IPS-18a (cell line): ENCODE results near the gene GPC6.

Experiments
- H3K27ac ChIP-seq: one replicate; pipeline ENCODE4 v1.5.1; 2013; ENCODE audit warnings: low read length
- H3K27me3 ChIP-seq: one replicate; pipeline ENCODE4 v1.6.1; 2013; ENCODE audit warnings: mild to moderate bottlenecking, low read length; ENCODE audit not compliant: control insufficient read depth, insufficient read depth
- H3K36me3 ChIP-seq: one replicate; pipeline ENCODE4 v1.6.1; 2013; ENCODE audit warnings: low read depth, low read length; ENCODE audit not compliant: control insufficient read depth
- H3K4me1 ChIP-seq: one replicate; pipeline ENCODE4 v1.6.1; 2013; ENCODE audit warnings: low read depth, low read length; ENCODE audit not compliant: control insufficient read depth
- H3K4me3 ChIP-seq: one replicate; pipeline ENCODE4 v1.5.1; 2013; ENCODE audit warnings: low read length
- H3K9ac ChIP-seq: one replicate; pipeline ENCODE4 v1.6.1; 2013; ENCODE audit warnings: mild to moderate bottlenecking, low read length, moderate library complexity
- H3K9me3 ChIP-seq: one replicate; pipeline ENCODE4 v1.6.1; 2013; ENCODE audit warnings: low read depth, low read length; ENCODE audit not compliant: control insufficient read depth

Gene GPC6

DNA sequence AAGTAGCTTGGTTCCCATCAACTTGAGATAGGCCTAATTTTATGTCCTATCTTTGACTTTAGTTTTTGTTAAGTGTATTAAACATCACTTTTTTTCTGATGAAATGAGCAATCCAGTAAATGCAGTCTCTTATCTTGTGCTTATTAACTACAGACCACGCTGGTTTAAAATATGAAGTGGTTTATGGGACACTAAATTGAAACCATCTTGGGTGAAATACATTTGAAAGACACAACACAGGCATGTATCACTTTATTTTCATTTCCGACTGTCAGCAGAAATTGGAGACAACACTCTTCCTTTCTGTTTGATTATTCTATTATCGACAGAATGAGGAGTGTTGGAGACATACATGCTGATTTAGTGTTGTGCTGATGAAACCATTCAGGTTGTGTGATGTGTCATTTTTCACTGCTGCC, 447.7 kb downstream of the GPC6 start:
- H3K27me3 ChIP-seq: no peaks in the 10 kb centered on the region
- no peak overlapping the region for H3K9ac ChIP-seq
- H3K36me3 ChIP-seq: no peaks in the 10 kb centered on the region
- no peak overlapping the region for H3K27ac ChIP-seq
- H3K9me3 ChIP-seq: no peaks in the 10 kb centered on the region
- H3K4me1 ChIP-seq: no peaks in the 10 kb centered on the region
- no peak overlapping the region for H3K4me3 ChIP-seq

DNA sequence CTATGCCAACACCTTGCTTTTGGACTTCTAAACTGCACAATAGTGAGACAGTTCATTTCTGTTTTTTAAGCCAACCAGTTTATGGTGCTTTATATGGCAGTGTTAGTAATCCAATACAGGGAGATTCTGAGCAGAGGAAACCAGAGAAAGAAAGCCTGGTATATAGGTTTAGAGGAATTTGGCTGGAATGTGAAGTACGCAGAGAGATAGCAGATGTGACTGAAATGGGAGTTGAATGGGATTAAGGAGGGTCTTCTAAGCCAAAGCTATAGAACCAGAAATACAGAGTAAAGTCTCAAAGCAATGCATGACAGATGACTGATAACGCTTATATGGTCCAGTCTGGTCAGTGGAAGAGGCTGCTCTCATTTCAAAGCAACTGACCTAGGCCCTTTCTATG, 453.7 kb downstream of the GPC6 start:
- H3K36me3 ChIP-seq: no peaks in the 10 kb centered on the region
- H3K4me1 ChIP-seq: no peaks in the 10 kb centered on the region
- H3K27ac ChIP-seq: no peak overlapping the region
- no peak overlapping the region for H3K9ac ChIP-seq
- no peaks in the 10 kb centered on the region for H3K27me3 ChIP-seq
- no peak overlapping the region for H3K4me3 ChIP-seq
- no peaks in the 10 kb centered on the region for H3K9me3 ChIP-seq

DNA sequence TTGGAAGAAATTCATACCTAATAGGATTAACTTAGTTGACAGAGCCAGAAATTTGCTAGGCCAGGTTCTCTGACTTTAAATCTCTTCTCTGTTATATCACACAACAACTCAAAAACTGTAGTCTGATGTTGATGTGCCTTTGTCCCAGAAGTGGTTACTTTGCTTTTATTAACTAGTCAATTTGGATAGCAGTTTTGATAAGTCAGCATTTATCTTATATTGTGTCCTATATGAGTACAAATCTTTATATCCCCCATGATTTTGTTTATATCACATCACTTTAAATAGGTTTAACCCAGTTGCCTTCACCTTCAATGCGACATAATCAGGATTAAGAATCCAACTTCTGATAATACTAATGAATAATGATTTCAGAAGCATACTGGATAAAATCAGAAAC, 459.3 kb downstream of the GPC6 start:
- no peaks in the 10 kb centered on the region for H3K36me3 ChIP-seq
- no peak overlapping the region for H3K9ac ChIP-seq
- H3K27ac ChIP-seq: no peak overlapping the region
- H3K27me3 ChIP-seq: no peaks in the 10 kb centered on the region
- H3K9me3 ChIP-seq: no peaks in the 10 kb centered on the region
- no peak overlapping the region for H3K4me3 ChIP-seq
- no peaks in the 10 kb centered on the region for H3K4me1 ChIP-seq

DNA sequence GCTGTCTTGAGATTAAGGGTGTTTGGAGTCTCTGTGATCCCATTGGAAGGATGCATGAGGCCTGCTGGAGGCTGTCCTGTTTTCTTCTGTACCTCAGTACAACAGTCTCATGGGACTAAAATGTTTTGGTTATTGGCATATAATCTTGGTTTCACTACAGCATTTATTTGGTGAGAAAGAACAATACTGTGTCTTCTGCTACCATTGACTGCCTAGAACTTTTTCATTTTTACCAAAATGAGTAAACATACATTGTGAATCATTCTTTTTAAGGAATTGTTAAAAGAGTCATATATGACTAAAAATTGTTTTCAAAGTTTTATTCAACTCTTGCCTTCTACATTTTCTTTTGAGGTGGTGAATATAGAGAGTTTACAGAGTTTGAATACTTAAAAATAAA, 459.8 kb downstream of the GPC6 start:
- Histone ChIP-seq H3K4me1 (no peaks in the 10 kb centered on the region), H3K4me3 (no peak overlapping the region), H3K36me3 (no peaks in the 10 kb centered on the region), H3K27me3 (no peaks in the 10 kb centered on the region), H3K9me3 (no peaks in the 10 kb centered on the region), H3K27ac (no peak overlapping the region), H3K9ac (no peak overlapping the region)

DNA sequence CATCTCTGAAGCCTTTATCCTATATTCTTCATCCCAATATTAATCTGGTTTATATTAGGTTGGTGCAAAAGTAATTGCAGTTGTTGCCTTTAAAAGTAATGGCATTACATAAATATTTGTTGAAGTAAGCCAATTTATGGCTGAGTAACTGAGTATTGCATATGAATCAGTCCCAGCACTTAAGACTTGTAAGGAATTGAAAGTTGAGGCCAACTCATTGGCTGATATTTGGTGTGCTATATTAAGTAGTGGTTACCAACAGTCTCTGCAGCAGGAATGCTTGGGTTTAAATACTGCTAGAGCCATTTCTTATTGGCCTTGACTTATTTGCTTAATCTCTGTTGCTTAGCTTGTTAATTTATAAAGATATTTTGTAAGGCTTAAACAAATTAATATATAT, 460.7 kb downstream of the GPC6 start:
- Histone ChIP-seq H3K36me3 (no peaks in the 10 kb centered on the region), H3K9ac (no peak overlapping the region), H3K9me3 (no peaks in the 10 kb centered on the region), H3K4me3 (no peak overlapping the region), H3K27ac (no peak overlapping the region), H3K27me3 (no peaks in the 10 kb centered on the region), H3K4me1 (no peaks in the 10 kb centered on the region)

DNA sequence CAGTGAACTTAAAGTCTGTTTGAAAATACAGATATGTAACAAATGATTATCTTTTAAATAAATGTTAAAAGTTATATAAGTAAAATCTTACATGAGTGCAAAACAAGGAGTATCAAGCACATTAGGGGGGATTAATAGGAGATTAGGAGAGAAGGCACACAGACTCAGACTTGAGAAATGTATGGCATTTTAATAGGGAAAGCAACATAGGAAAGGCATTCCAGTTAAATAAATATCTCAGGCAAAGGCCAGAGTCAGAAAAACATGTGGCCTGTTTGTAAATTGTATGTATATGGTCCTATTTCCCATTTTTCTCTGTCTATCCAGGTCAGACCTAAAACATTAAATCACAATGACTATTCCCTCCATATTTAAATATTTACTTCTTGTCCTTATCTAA, 462.7 kb downstream of the GPC6 start:
- Histone ChIP-seq H3K27ac (no peak overlapping the region), H3K4me1 (no peaks in the 10 kb centered on the region), H3K9ac (no peak overlapping the region), H3K27me3 (no peaks in the 10 kb centered on the region), H3K4me3 (no peak overlapping the region), H3K36me3 (no peaks in the 10 kb centered on the region), H3K9me3 (no peaks in the 10 kb centered on the region)

DNA sequence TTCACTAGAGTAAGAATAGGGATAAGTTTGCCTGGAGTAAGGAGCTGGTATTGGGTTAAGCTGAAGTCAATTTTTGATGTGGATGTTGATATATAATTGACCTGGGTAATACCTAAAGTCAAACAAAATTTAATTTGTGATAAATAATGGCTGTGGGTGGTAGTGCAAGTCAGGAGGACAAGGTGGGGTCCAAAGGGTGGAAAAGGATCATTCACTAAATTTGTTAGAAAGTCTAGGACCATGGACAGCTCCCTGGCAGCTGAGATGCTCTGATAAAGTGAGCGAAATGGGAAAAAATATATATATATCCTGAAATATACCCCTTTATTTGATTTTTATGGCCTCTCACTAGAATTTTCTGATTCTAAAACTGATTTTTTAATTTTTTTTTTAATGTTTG, 463.5 kb downstream of the GPC6 start:
- H3K4me3 ChIP-seq: no peak overlapping the region
- no peaks in the 10 kb centered on the region for H3K27me3 ChIP-seq
- H3K4me1 ChIP-seq: no peaks in the 10 kb centered on the region

DNA sequence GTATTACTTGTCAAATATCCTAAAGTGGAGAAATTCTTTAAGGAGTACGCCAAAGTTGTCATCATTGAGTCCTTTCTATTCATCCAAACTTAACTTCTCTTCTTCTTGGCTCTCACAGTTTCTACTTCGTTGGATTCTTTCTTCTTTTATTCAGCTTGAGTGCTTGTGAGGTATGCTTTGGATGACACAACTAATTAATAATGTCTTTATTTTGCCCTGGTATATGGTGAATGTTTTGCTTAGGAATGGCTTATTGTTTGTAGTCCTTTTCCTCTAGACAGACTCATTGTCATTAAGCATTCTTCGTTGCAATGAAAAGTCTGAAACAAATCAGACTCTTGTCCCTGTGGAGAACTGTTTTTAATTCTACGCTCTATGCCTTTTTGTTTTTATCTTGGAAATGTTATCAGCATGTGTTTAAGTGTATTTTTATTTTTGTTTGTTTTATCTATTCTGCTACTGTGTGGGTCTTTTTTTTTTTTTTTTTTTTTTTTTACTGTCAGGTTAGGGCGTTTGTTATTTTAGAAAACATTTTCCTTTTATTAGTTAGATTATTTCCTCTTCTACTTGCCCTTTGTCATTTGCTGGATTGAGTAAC, 471.5 kb downstream of the GPC6 start:
- H3K4me1 ChIP-seq: peaks cover 10% of the 10 kb centered on the region
- H3K27me3 ChIP-seq: no peaks in the 10 kb centered on the region
- no peak overlapping the region for H3K4me3 ChIP-seq
- no peak overlapping the region for H3K27ac ChIP-seq
- H3K36me3 ChIP-seq: no peaks in the 10 kb centered on the region
- no peaks in the 10 kb centered on the region for H3K9me3 ChIP-seq
- H3K9ac ChIP-seq: no peak overlapping the region

More for the DNA sequence above, 463.5 kb downstream of the GPC6 start:
- no peak overlapping the region for H3K27ac ChIP-seq
- no peaks in the 10 kb centered on the region for H3K9me3 ChIP-seq
- no peak overlapping the region for H3K9ac ChIP-seq
- no peaks in the 10 kb centered on the region for H3K36me3 ChIP-seq

DNA sequence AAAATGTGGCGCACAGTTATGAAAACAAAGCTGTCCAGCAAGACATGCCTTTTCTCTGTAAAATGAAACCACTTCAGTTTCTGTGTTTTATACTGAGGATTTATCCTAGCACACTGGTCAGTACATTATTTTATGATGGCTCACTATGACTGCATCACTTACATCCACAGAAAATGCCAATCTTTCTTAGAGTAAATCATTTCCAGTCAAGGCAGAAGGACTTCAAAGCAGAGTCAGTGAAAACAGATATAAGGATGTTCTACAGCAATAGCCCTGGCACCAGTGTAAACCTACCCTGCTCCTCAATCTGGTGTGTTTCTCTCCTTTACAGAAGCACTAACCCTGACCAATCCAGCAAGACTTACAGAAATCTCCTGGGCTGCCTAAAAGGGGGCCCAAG, 473.5 kb downstream of the GPC6 start:
- H3K27me3 ChIP-seq: no peaks in the 10 kb centered on the region
- H3K4me3 ChIP-seq: no peak overlapping the region
- no peak overlapping the region for H3K27ac ChIP-seq
- no peaks in the 10 kb centered on the region for H3K36me3 ChIP-seq
- H3K9me3 ChIP-seq: no peaks in the 10 kb centered on the region
- H3K9ac ChIP-seq: no peak overlapping the region
- H3K4me1 ChIP-seq: peaks cover 20% of the 10 kb centered on the region

DNA sequence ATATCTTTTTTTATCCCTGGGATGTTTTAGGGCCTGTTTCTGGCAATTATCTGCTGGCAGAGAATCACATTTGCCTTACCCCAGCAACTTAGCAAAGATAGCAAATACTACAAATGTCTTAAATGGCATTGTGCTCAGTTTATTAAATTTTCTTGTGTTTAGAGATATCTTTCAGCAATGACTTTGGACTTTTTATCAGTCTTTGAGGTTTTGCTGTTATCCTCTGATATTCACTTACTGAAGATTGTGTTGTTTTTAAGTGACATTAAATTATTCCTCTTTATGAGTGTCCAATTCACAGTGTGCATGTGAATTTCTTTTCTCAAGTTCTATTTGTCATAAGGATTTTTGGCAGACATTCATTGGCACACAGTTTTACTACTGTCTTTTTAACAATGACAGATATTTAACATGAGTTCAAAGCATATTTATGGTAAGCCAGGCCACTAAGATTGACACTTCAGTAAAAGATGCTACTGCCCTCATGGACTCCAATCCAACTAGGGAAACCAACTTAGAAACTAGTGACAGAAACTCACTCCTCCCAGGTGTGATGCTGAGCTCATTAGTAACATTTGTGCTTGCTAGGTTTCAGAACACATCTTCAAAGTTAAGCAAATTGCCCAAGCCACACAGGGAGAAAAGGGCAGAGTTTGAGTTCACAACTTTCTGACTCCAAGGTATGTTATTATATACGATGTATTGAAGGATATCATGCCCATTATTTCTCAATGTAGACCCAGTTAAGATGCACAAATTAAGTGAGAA, 481.9 kb downstream of the GPC6 start:
- Histone ChIP-seq H3K36me3 (no peaks in the 10 kb centered on the region), H3K9ac (no peak overlapping the region), H3K9me3 (no peaks in the 10 kb centered on the region), H3K4me3 (no peak overlapping the region), H3K4me1 (peaks cover 6% of the 10 kb centered on the region), H3K27ac (no peak overlapping the region), H3K27me3 (no peaks in the 10 kb centered on the region)

DNA sequence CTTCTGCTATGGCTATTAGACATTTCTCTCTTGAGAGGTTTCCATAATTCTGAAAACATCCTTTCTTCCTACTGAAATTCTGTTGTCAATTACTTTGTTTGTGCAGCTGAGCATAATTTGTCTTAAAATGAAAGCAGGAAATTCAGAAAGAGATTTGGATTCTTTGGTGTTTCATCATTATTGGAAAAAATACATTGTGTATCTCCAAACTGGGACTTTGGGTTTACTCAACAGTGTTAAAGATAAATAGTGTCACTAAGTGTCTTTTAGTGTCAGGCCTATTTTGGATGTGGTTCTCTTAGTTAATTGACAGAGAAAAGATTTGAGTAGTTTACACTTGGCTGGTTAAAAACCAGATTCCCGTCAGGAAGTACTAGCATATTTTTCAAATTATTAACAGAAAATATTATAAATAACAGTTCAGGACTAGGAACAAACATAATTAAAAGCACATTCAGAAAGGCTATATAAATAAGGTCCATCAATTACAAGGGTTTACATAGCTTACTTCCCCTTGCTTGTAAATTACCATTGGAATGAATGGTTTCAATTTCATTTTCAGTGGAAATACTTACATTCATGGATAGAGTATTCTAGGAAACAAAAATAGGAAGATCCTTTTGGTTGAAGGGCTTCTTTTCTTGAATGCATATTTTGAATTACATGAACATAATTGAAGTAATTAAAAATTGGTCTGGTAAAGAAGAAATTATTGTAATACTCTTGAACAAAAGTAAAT, 483.1 kb downstream of the GPC6 start:
- Histone ChIP-seq H3K4me1 (no peaks in the 10 kb centered on the region), H3K4me3 (no peak overlapping the region), H3K36me3 (no peaks in the 10 kb centered on the region), H3K9me3 (peaks cover 3% of the 10 kb centered on the region), H3K27ac (no peak overlapping the region), H3K9ac (no peak overlapping the region), H3K27me3 (no peaks in the 10 kb centered on the region)
